SK-N-SH (cell line): ENCODE results near the gene RASIP1. TPM values are rescaled to one million over a fixed set of nuclear protein-coding genes. Genes with fewer than 3 reads are reported as not detected.

Experiments
- CTCF ChIA-PET: fragments of 300-600, 350-600 bp; formaldehyde crosslinking; extraction: SDS; loops from one replicate; lab custom pipeline; 2021; lab: Yijun Ruan, JAX
- POLR2A ChIA-PET: fragments of 350-600 bp; sonication (Branson Sonifier 250); formaldehyde crosslinking; extraction: SDS; loops from one replicate; lab custom pipeline; 2020; ENCODE audit warnings: antibody characterized with exemption, inconsistent platforms; lab: Yijun Ruan, JAX
- DNase-seq: peaks from one replicate; pipeline ENCODE4 v3.0.0; 2012
- H2AFZ ChIP-seq: fragments of 200-600 bp; sonication (generic); 2 replicates; pipeline ENCODE4 v1.8.1; 2016; ENCODE audit warnings: antibody characterized with exemption, mild to moderate bottlenecking, low read depth
- H3F3A ChIP-seq: fragments of 200-600 bp; sonication (generic); replicated peaks from 2 replicates; pipeline ENCODE3; 2016; ENCODE audit warnings: antibody characterized with exemption, mild to moderate bottlenecking; ENCODE audit not compliant: insufficient read depth
- H3K27ac ChIP-seq, 2 experiments: fragments of 200-500 bp in 1 of 2; fragments of 200-600 bp in 1 of 2; sonication (Bioruptor generic) in 1 of 2; sonication (generic), shearing (Covaris generic) in 1 of 2; 2 replicates each; pipeline versions ENCODE4 v1.5.1 to v1.6.1; 2014 to 2016; ENCODE audit warnings: low read depth in 2 of 2, inconsistent platforms in 1 of 2, low read length in 1 of 2, mild to moderate bottlenecking in 1 of 2, mixed read lengths in 1 of 2
- H3K27me3 ChIP-seq: fragments of 200-600 bp; sonication (generic), shearing (Covaris generic); 2 replicates; pipeline ENCODE4 v1.6.1; 2016; ENCODE audit warnings: mixed run types; ENCODE audit not compliant: insufficient read depth
- H3K36me3 ChIP-seq, 2 experiments: fragments of 200-500 bp in 1 of 2; fragments of 200-600 bp in 1 of 2; sonication (Bioruptor generic) in 1 of 2; sonication (generic) in 1 of 2; replicated peaks in 1 of 2; 2 replicates each; pipeline versions ENCODE3 to v1.5.1; 2014 to 2016; ENCODE audit warnings: low read length in 1 of 2, mild to moderate bottlenecking in 1 of 2; ENCODE audit not compliant: insufficient read depth in 2 of 2, control insufficient read depth in 1 of 2
- H3K4me1 ChIP-seq, 2 experiments: fragments of 200-500 bp in 1 of 2; fragments of 200-600 bp in 1 of 2; sonication (Bioruptor generic) in 1 of 2; sonication (generic), shearing (Covaris generic) in 1 of 2; 2 replicates each; pipeline versions ENCODE4 v1.5.1 to v1.6.1; 2014 to 2016; ENCODE audit warnings: low read depth in 1 of 2, low read length in 1 of 2, mixed run types in 1 of 2; ENCODE audit not compliant: insufficient read depth in 2 of 2, control insufficient read depth in 1 of 2
- H3K4me2 ChIP-seq: fragments of 200-600 bp; sonication (generic), shearing (Covaris generic); 2 replicates; pipeline ENCODE4 v1.6.1; 2017; ENCODE audit warnings: mixed run types
- H3K4me3 ChIP-seq, 2 experiments: fragments of 200-500 bp in 1 of 2; fragments of 200-600 bp in 1 of 2; sonication (Bioruptor generic) in 1 of 2; sonication (generic), shearing (Covaris generic) in 1 of 2; 2 replicates each; pipeline versions ENCODE4 v1.5.1 to v1.8.1; 2014 to 2016; ENCODE audit warnings: low read depth in 2 of 2, inconsistent platforms in 1 of 2, low read length in 1 of 2, mild to moderate bottlenecking in 1 of 2, mixed read lengths in 1 of 2, moderate library complexity in 1 of 2
- H3K79me2 ChIP-seq: fragments of 200-600 bp; sonication (generic); 2 replicates; pipeline ENCODE4 v1.8.1; 2017; ENCODE audit warnings: mild to moderate bottlenecking; ENCODE audit not compliant: insufficient read depth
- H3K9ac ChIP-seq: fragments of 200-600 bp; sonication (generic); 2 replicates; pipeline ENCODE4 v1.6.1; 2017; ENCODE audit warnings: mixed run types
- H3K9me2 ChIP-seq: fragments of 200-600 bp; sonication (generic); 2 replicates; pipeline ENCODE4 v1.6.1; 2017; ENCODE audit warnings: mixed run types
- H3K9me3 ChIP-seq: fragments of 200-600 bp; sonication (generic); 2 replicates; pipeline ENCODE4 v1.6.1; 2017; ENCODE audit warnings: mixed run types, mild to moderate bottlenecking, moderate library complexity
- H4K20me1 ChIP-seq: fragments of 200-600 bp; sonication (generic); 2 replicates; pipeline ENCODE4 v1.6.1; 2017; ENCODE audit warnings: mild to moderate bottlenecking, mixed run types; ENCODE audit not compliant: insufficient read depth
- CTCF ChIP-seq: fragments of 200-600 bp; sonication (generic); IDR thresholded peaks from 2 replicates; pipeline ENCODE4 v1.6.1; 2017; ENCODE audit warnings: antibody characterized with exemption, mild to moderate bottlenecking, moderate library complexity
- EZH2phosphoT487 ChIP-seq: fragments of 200-600 bp; sonication (generic); IDR thresholded peaks from 2 replicates; pipeline ENCODE4 v1.6.1; 2017; ENCODE audit warnings: low read depth, mixed run types, mild to moderate bottlenecking, antibody characterized with exemption, moderate library complexity, borderline replicate concordance
- FOSL2 ChIP-seq: IDR thresholded peaks from 2 replicates; pipeline ENCODE4 v1.4.0; 2012; ENCODE audit warnings: low read depth, mild to moderate bottlenecking, moderate library complexity, borderline replicate concordance
- FOXJ3 ChIP-seq: sonication (generic); formaldehyde crosslinking; IDR thresholded peaks from 2 replicates; pipeline ENCODE4 v1.5.1; 2020; ENCODE audit warnings: mild to moderate bottlenecking, missing genetic modification reagents
- GABPA ChIP-seq: IDR thresholded peaks from 2 replicates; pipeline ENCODE4 v1.4.0; 2012; ENCODE audit warnings: low read depth, mild to moderate bottlenecking
- GATA2 ChIP-seq: sonication (generic); formaldehyde crosslinking; IDR thresholded peaks from 2 replicates; pipeline ENCODE4 v1.5.0; 2020; ENCODE audit warnings: mild to moderate bottlenecking, missing genetic modification reagents
- IRF3 ChIP-seq: fragments of 150-350 bp; IDR thresholded peaks from 2 replicates; pipeline ENCODE4 v1.6.1; 2016; ENCODE audit warnings: mild to moderate bottlenecking, low read depth, low read length
- MXI1 ChIP-seq: IDR thresholded peaks from 2 replicates; pipeline ENCODE4 v1.6.1; 2012; ENCODE audit warnings: mild to moderate bottlenecking, low read depth, low read length, improper control_type of control experiment
- NRF1 ChIP-seq: IDR thresholded peaks from 2 replicates; pipeline ENCODE4 v1.6.1; 2012; ENCODE audit warnings: low read depth, mild to moderate bottlenecking, low read length
- RAD21 ChIP-seq: IDR thresholded peaks from 2 replicates; pipeline ENCODE4 v1.6.1; 2012; ENCODE audit warnings: mild to moderate bottlenecking, low read length
- RCOR1 ChIP-seq: fragments of 150-350 bp; IDR thresholded peaks from 2 replicates; pipeline ENCODE4 v1.6.1; 2017; ENCODE audit warnings: antibody characterized with exemption, low read length
- RXRA ChIP-seq: IDR thresholded peaks from 2 replicates; pipeline ENCODE4 v1.4.0; 2012; ENCODE audit warnings: low read depth, mild to moderate bottlenecking, borderline replicate concordance
- USF2 ChIP-seq: fragments of 150-350 bp; IDR thresholded peaks from 2 replicates; pipeline ENCODE4 v1.6.1; 2017; ENCODE audit warnings: antibody characterized with exemption, low read length, low read depth, borderline replicate concordance
- ZBTB33 ChIP-seq: IDR thresholded peaks from 2 replicates; pipeline ENCODE4 v1.4.0; 2012; ENCODE audit warnings: low read depth, borderline replicate concordance
- WGBS: methylation state at CpG from one replicate; pipeline ENCODE4 v1.1.6; 2017; ENCODE audit warnings: low lambda C conversion rate; 5-methylcytosine and 5-hydroxymethylcytosine counted together
- polyA plus RNA-seq, 3 experiments: library from polyadenylated mRNA; depleted of rRNA; stranded (reverse); fragments of >200 nt; gene quantifications; 2 replicates each; pipeline ENCODE4 v1.2.3, GENCODE V29; 2012

The RASIP1 gene
- polyA plus RNA-seq, 1 of the 3 experiments (the other 2 are of a cell fraction) = 0.41 TPM

GRCh38 chr19:48705431-48705830 lies 35.0 kb downstream of the RASIP1 start (continued):
- TF ChIP-seq CTCF (no peak), ZBTB33 (no peak), FOSL2 (no peak), MXI1 (no peak)

GRCh38 chr19:48703316-48703715 lies 37.1 kb downstream of the RASIP1 start:
- no peaks in the 10 kb centered on the region for H3K79me2 ChIP-seq
- CTCF ChIA-PET = interaction anchor here (0.8 kb wide), 1 partner anchor 9 kb away, joined by 3 read pairs; no protein-coding TSS in a partner anchor
- H3K9me2 ChIP-seq = no peaks in the 10 kb centered on the region
- no peaks in the 10 kb centered on the region for H3K27me3 ChIP-seq
- H3K9ac ChIP-seq = no peak overlapping the region
- H3K9me3 ChIP-seq = no peaks in the 10 kb centered on the region
- WGBS = 91% methylated on average over 13 of the region's 23 CpGs
- TF ChIP-seq RXRA (no peak), USF2 (no peak), NRF1 (no peak), IRF3 (no peak), FOXJ3 (CRISPR knock-in tag) (no peak), RAD21 (no peak), GABPA (no peak), MXI1 (no peak), EZH2phosphoT487 (no peak), FOSL2 (no peak), GATA2 (CRISPR knock-in tag) (no peak), RCOR1 (no peak)
- TF ChIP-seq, all 33 proteins: peak for 0
- Histone ChIP-seq H3K4me1 (peaks cover 0 to 1% of the 10 kb centered on the region in 2 experiments; a peak in 1 of 4 replicates), H3K36me3 (no peaks in the 10 kb centered on the region), H2AFZ (no peak overlapping the region), H3K27ac (no peak overlapping the region), H3K4me3 (no peak overlapping the region), H3F3A (peaks cover 5% of the 10 kb centered on the region), H3K4me2 (no peak overlapping the region), H4K20me1 (no peaks in the 10 kb centered on the region)
- POLR2A ChIA-PET = interaction anchor here (0.6 kb wide), 1 partner anchor 42 kb away, joined by 3 read pairs; no protein-coding TSS in a partner anchor
- DNase-seq = no peak
